IgD-negative memory B cell (primary cell): ENCODE data around the gene DCUN1D3. TPM values are rescaled to one million over a fixed set of nuclear protein-coding genes. Genes with fewer than 3 reads are reported as not detected.
"Not testable (repeated sequence)": the region's sequence is repeated elsewhere in the genome, so short reads cannot be mapped to it uniquely, and the experiment has no call there.

Experiments
- H3K27ac Mint-ChIP-seq, 3 donors: one replicate each; pipeline ENCODE4 v1.8.0; 2020 to 2022; ENCODE audit warnings: mild to moderate bottlenecking in 3 of 3, mixed read lengths in 3 of 3, moderate library complexity in 1 of 3
- H3K27me3 Mint-ChIP-seq: one replicate; pipeline ENCODE4 v1.8.0; 2021; ENCODE audit warnings: mixed read lengths
- H3K36me3 Mint-ChIP-seq: one replicate; pipeline ENCODE4 v1.8.0; 2020; ENCODE audit warnings: mild to moderate bottlenecking, mixed read lengths
- H3K4me1 Mint-ChIP-seq, 3 donors: one replicate each; pipeline ENCODE4 v1.8.0; 2020 to 2022; ENCODE audit warnings: mixed read lengths in 3 of 3, mild to moderate bottlenecking in 1 of 3
- H3K4me3 Mint-ChIP-seq, 4 donors: one replicate each; pipeline ENCODE4 v1.8.0; 2020 to 2022; ENCODE audit warnings: mild to moderate bottlenecking in 4 of 4, mixed read lengths in 4 of 4, moderate library complexity in 3 of 4
- H3K9me3 Mint-ChIP-seq, 3 donors: one replicate each; pipeline ENCODE4 v1.8.0; 2020 to 2021; ENCODE audit warnings: mixed read lengths in 3 of 3, mild to moderate bottlenecking in 1 of 3
- polyA plus RNA-seq: library from polyadenylated mRNA; unstranded; fragments of 300-500 nt; fragmentation: Illumina TruSeq; gene quantifications from one replicate; pipeline ENCODE4 v1.2.3, GENCODE V29; 2021

Gene DCUN1D3
- polyA plus RNA-seq, 1 donor from 2014 or later = 0.97 TPM

GRCh38 chr16:20930365-20930690, 30.2 kb upstream of the DCUN1D3 start:
- peaks cover 8% of the 10 kb centered on the region for H3K36me3 Mint-ChIP-seq
- no peak overlapping the region for H3K4me3 Mint-ChIP-seq
- no peak overlapping the region for H3K27ac Mint-ChIP-seq
- H3K27me3 Mint-ChIP-seq = no peaks in the 10 kb centered on the region
- no peaks in the 10 kb centered on the region for H3K9me3 Mint-ChIP-seq
- no peaks in the 10 kb centered on the region for H3K4me1 Mint-ChIP-seq

GRCh38 chr16:20929676-20930364, 29.7 kb upstream of the DCUN1D3 start:
- H3K9me3 Mint-ChIP-seq, H3K4me3 Mint-ChIP-seq, H3K27ac Mint-ChIP-seq, H3K36me3 Mint-ChIP-seq, H3K4me1 Mint-ChIP-seq, H3K27me3 Mint-ChIP-seq: not testable (repeated sequence)

- Mint-ChIP-seq H3K27me3 (no peaks in the 10 kb centered on the region), H3K4me3 (no peak overlapping the region), H3K27ac (no peak overlapping the region), H3K4me1 (no peaks in the 10 kb centered on the region), H3K9me3 (no peaks in the 10 kb centered on the region), H3K36me3 (peaks cover 8% of the 10 kb centered on the region)
Measured at GRCh38 chr16:20928774-20929411, 28.7 kb upstream of the DCUN1D3 start.

GRCh38 chr16:20925751-20926150, 25.6 kb upstream of the DCUN1D3 start:
- Mint-ChIP-seq H3K36me3 (peaks cover 10% of the 10 kb centered on the region), H3K9me3 (no peaks in the 10 kb centered on the region), H3K4me1 (peaks cover 0 to 5% (median 3%) of the 10 kb centered on the region in 3 donors), H3K27me3 (no peaks in the 10 kb centered on the region), H3K27ac (no peak overlapping the region), H3K4me3 (no peak overlapping the region)

- Mint-ChIP-seq H3K27me3 (no peaks in the 10 kb centered on the region), H3K4me1 (peaks cover 0 to 5% (median 5%) of the 10 kb centered on the region in 3 donors), H3K4me3 (no peak overlapping the region), H3K27ac (no peak overlapping the region), H3K9me3 (no peaks in the 10 kb centered on the region), H3K36me3 (peaks cover 12% of the 10 kb centered on the region)
Measured at GRCh38 chr16:20923876-20924275, 23.7 kb upstream of the DCUN1D3 start.

GRCh38 chr16:20920799-20921198, 20.6 kb upstream of the DCUN1D3 start:
- Mint-ChIP-seq H3K36me3 (peaks cover 13% of the 10 kb centered on the region), H3K4me3 (no peak overlapping the region), H3K4me1 (peaks cover 4 to 15% (median 7%) of the 10 kb centered on the region in 3 donors), H3K9me3 (no peaks in the 10 kb centered on the region), H3K27ac (no peak overlapping the region), H3K27me3 (no peaks in the 10 kb centered on the region)

GRCh38 chr16:20920091-20920490, 19.9 kb upstream of the DCUN1D3 start:
- Mint-ChIP-seq H3K36me3 (peaks cover 11% of the 10 kb centered on the region), H3K4me3 (no peak overlapping the region), H3K9me3 (no peaks in the 10 kb centered on the region), H3K27ac (no peak overlapping the region), H3K27me3 (no peaks in the 10 kb centered on the region), H3K4me1 (peaks cover 7 to 19% (median 11%) of the 10 kb centered on the region in 3 donors)

GRCh38 chr16:20918486-20919239, 18.5 kb upstream of the DCUN1D3 start:
- Mint-ChIP-seq H3K27ac (no peak overlapping the region), H3K27me3 (no peaks in the 10 kb centered on the region)

GRCh38 chr16:20916942-20917341, 16.8 kb upstream of the DCUN1D3 start:
- no peaks in the 10 kb centered on the region for H3K9me3 Mint-ChIP-seq
- H3K27ac Mint-ChIP-seq = no peak overlapping the region
- H3K4me1 Mint-ChIP-seq = peaks cover 7 to 14% (median 8%) of the 10 kb centered on the region in 3 donors
- no peaks in the 10 kb centered on the region for H3K27me3 Mint-ChIP-seq
- H3K4me3 Mint-ChIP-seq = no peak overlapping the region
- H3K36me3 Mint-ChIP-seq = peaks cover 7% of the 10 kb centered on the region

More at GRCh38 chr16:20918486-20919239, 18.5 kb upstream of the DCUN1D3 start:
- Mint-ChIP-seq H3K4me1 (peaks cover 7 to 18% (median 11%) of the 10 kb centered on the region in 3 donors), H3K4me3 (no peak overlapping the region), H3K36me3 (peaks cover 11% of the 10 kb centered on the region), H3K9me3 (no peaks in the 10 kb centered on the region)

- H3K36me3 Mint-ChIP-seq = peaks cover 7% of the 10 kb centered on the region
- no peaks in the 10 kb centered on the region for H3K9me3 Mint-ChIP-seq
- no peak overlapping the region for H3K4me3 Mint-ChIP-seq
- no peaks in the 10 kb centered on the region for H3K27me3 Mint-ChIP-seq
- peaks cover 7 to 15% (median 8%) of the 10 kb centered on the region in 3 donors for H3K4me1 Mint-ChIP-seq
- peak overlapping the region in 1 of 3 donors; percentile 26 for H3K27ac Mint-ChIP-seq
Measured at GRCh38 chr16:20916289-20916688, 16.1 kb upstream of the DCUN1D3 start.

GRCh38 chr16:20911361-20911760, 11.2 kb upstream of the DCUN1D3 start:
- H3K36me3 Mint-ChIP-seq = peaks cover 2% of the 10 kb centered on the region
- no peaks in the 10 kb centered on the region for H3K9me3 Mint-ChIP-seq
- H3K27ac Mint-ChIP-seq = peak overlapping the region in 1 of 3 donors; percentile 22
- no peak overlapping the region for H3K4me3 Mint-ChIP-seq
- H3K4me1 Mint-ChIP-seq = peaks cover 5 to 14% (median 8%) of the 10 kb centered on the region in 3 donors
- no peaks in the 10 kb centered on the region for H3K27me3 Mint-ChIP-seq

- Mint-ChIP-seq H3K36me3 (peaks cover 2% of the 10 kb centered on the region), H3K4me3 (no peak overlapping the region), H3K4me1 (peaks cover 5 to 12% (median 8%) of the 10 kb centered on the region in 3 donors), H3K9me3 (no peaks in the 10 kb centered on the region), H3K27ac (peak overlapping the region in 1 of 3 donors; percentile 22), H3K27me3 (no peaks in the 10 kb centered on the region)
Measured at GRCh38 chr16:20910781-20911321, 10.7 kb upstream of the DCUN1D3 start.

GRCh38 chr16:20906341-20907255, 6.4 kb upstream of the DCUN1D3 start:
- peaks cover 32 to 36% (median 36%) of the 10 kb centered on the region in 3 donors for H3K4me1 Mint-ChIP-seq
- H3K4me3 Mint-ChIP-seq = peak overlapping the region in 1 of 4 donors; percentile 60
- H3K27ac Mint-ChIP-seq = no peak overlapping the region

GRCh38 chr16:20905576-20905975, 5.4 kb upstream of the DCUN1D3 start:
- H3K4me3 Mint-ChIP-seq = peak overlapping the region in 1 of 4 donors; percentile 60
- peaks cover 35 to 42% (median 38%) of the 10 kb centered on the region in 3 donors for H3K4me1 Mint-ChIP-seq
- no peaks in the 10 kb centered on the region for H3K9me3 Mint-ChIP-seq
- no peaks in the 10 kb centered on the region for H3K27me3 Mint-ChIP-seq
- peak overlapping the region in 1 of 3 donors; percentile 96 for H3K27ac Mint-ChIP-seq
- H3K36me3 Mint-ChIP-seq = no peaks in the 10 kb centered on the region

More at GRCh38 chr16:20906341-20907255, 6.4 kb upstream of the DCUN1D3 start:
- H3K9me3 Mint-ChIP-seq = no peaks in the 10 kb centered on the region
- no peaks in the 10 kb centered on the region for H3K27me3 Mint-ChIP-seq
- H3K36me3 Mint-ChIP-seq = no peaks in the 10 kb centered on the region
